GM18502 (cell line): ENCODE measurements around the gene SPTBN1.
A peak's percentile ranks its signal among the peaks of the same experiment; 100 is the strongest.
"Not testable (repeated sequence)": the region's sequence is repeated elsewhere in the genome, so short reads cannot be mapped to it uniquely, and the experiment has no call there.

Experiments used
- ATAC-seq: cut with Tn5 transposase; IDR thresholded peaks from one replicate; pipeline ENCODE4 v1.9.1; 2021; ENCODE audit warnings: mild to moderate bottlenecking; ENCODE audit not compliant: unreplicated experiment, poor library complexity

SPTBN1 gene

GRCh38 chr2:54522624-54523281, 66.6 kb downstream of the SPTBN1 start:
- peak; percentile 79 for ATAC-seq

DNA sequence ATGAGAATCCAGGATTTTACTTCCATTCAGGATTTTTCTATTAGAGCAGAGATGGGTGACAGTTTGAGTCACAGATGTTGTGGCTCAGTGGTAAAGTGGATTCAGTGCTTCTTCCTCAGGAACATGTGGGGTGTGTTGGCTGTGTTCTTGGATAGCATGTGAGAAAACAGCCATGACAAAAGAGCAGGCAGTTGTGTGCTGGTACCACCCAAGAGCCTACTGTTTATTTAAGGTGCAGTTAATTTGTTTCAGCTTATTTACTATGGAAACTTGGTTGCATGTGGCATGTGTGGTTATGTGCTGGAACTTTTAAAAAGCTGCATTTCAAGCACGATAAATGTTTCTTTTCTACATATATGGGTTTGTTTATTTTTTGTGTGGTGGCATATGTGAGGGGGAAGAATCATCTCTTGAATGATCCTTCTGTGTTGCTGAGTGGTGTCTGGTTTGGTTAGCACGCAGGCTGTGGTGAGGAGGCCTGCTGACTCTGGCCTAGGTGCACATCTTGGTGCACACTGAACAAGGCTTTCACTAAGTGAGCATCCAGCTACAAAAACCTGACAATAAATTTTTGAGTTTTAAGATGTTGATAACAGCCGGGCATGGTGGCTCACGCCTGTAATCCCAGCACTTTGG, 67.3 kb downstream of the SPTBN1 start:
- ATAC-seq, result no peak

GRCh38 chr2:54524226-54524991, 68.3 kb downstream of the SPTBN1 start:
- ATAC-seq, result peak; percentile 73

GRCh38 chr2:54525321-54525720, 69.2 kb downstream of the SPTBN1 start:
- no peak for ATAC-seq

GRCh38 chr2:54526226-54526879, 70.2 kb downstream of the SPTBN1 start:
- no peak for ATAC-seq

GRCh38 chr2:54528311-54528955, 72.3 kb downstream of the SPTBN1 start:
- no peak for ATAC-seq

GRCh38 chr2:54529518-54529917, 73.4 kb downstream of the SPTBN1 start:
- ATAC-seq, result not testable (repeated sequence)

DNA sequence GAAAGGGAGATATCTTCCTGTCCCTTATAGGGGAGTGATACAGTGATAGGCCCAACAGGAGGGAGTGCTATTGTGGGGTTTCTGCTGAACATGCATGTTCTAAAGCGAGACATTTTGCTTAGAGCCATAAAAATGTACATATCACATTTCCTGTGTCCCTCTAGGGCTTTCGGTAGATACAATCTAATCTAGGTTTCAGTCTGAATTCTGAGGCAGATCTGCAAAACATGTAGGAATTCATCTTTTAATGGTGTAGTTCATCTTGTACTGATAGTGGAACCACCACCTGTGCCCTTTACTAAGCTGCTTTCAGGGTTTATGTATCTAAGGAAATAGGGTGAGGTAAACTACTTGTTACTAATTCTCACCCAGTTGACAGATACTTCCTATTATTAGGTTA, 73.8 kb downstream of the SPTBN1 start:
- peak; percentile 60 for ATAC-seq

- no peak for ATAC-seq
These were observed 75.4 kb downstream of the SPTBN1 start for GRCh38 chr2:54531558-54531957.

- ATAC-seq, result no peak
These were observed 78.1 kb downstream of the SPTBN1 start for GRCh38 chr2:54534221-54534620.

GRCh38 chr2:54534625-54535024, 78.5 kb downstream of the SPTBN1 start:
- no peak for ATAC-seq

DNA sequence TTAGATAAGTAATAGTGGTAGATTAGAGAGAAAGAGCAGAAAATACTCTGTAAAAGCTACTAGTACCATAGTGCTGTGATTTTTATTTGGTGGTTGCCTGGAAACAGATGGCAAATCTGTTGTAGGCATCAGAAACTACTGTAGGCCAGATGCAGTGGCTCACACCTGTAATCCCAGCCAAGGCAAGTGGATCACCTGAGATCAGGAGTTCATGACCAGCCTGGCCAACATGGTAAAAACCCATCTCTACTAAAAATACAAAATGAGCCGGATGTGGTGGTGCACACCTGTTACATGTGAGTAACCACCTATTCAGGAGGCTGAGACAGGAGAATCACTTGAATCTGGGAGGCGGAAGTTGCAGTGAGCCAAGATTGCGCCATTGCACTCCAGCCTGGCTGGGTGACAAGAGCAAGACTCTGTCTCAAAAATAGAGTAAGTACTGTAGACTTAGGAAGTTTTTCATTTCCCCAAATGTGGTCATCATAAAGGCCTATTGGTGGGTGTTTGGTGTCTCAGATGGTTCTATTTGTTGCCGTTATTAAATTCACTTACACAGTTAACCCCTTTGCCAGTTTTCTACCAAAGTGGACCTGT, 79.6 kb downstream of the SPTBN1 start:
- no peak for ATAC-seq

DNA sequence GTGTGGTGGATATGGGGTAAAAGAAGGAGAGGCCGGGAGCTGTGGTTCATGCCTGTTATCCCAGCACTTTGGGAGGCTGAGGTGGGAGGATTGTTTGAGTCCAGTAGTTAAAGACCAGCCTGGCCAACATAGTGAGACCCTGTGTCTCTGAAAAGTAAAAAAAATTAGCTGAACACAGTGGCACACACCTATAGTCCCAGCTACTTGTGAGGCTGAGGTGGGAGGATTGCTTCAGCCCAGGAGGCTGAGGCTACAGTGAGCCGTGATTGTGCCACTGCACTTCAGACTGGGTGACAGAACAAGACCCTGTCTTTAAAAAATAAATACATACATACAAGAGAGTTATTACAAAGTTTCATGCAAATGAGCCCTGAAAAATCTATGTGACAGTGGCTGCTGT, 80.6 kb downstream of the SPTBN1 start:
- no peak for ATAC-seq

DNA sequence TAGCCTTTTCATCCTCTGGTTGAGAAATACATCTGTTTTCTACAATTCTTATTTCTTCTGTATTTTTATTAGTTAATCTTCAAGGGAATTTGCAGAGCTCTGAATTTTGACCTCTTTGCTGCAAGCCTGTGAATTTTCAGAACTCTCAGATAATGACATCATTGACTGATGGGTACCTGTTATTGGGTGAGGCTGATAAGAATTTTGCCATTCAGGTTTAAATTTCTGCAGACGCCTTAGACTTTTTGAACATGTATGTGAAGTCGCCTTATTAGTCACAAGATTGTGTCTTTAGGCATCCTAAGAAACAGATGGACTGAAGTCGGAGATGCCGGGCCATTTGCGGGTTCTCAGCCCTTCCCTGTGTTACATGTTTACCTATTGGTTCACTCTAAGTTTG, 82.4 kb downstream of the SPTBN1 start:
- ATAC-seq, result no peak

- ATAC-seq, result no peak
These were observed 83.6 kb downstream of the SPTBN1 start for GRCh38 chr2:54539683-54540082.

DNA sequence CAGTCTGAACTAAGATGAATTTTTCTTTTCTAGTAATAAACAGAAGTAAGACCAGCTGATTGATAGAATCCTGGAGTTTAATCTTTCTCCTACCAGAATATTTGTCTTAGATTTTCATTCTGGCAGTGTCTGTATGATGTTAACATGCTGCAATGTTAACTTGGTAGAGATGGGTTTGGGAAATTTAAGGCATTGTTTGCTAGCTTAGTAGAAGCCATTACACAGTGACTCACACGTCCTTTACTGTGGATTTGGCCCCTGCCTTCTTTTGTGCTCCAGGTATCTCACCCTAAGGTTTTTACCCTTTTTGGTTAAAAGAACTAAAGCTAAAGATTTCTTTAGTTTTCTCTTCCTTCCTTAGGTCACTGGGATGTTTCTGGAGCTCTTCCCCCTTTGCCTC, 84.1 kb downstream of the SPTBN1 start:
- ATAC-seq, result no peak

- ATAC-seq, result no peak
These were observed 85.9 kb downstream of the SPTBN1 start for GRCh38 chr2:54541995-54542394.

DNA sequence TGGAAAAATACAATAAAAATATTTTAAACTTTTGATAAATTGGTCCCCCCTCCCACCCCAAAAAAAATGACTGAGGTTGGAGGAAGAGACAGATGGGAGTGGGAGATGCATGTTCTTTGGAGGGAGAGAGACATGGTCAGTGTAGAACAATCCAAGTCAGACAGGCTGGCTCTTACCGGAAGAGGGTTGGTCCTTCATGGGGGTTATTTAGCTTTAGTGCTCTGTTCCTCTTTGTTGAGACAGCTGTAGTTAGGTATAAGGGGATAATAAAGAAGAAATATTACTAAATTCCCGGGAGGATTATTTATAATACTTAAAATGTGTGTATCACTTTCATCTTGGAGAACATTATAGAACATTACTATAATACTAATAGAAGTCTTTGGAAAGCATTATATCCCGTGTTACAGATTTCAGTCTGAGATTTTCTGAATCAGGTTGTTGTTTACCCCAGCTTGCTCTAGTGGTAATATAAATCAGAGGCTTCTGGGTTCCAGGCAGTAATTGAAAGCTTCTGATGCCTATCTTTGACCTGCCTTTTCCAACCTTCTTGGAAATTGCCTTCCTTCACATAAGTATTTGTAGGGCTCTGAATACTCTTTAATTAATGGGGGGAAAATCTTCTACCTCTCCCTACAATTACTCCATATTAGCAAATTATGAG, 87.7 kb downstream of the SPTBN1 start:
- ATAC-seq, result no peak

GRCh38 chr2:54545702-54546450, 89.7 kb downstream of the SPTBN1 start:
- no peak for ATAC-seq
